Activated CD4-positive, alpha-beta T cell treated with anti-CD3 and anti-CD28 coated beads for 36 hours (primary cell): Measurements from ENCODE around the gene NPY5R. TPM values are rescaled to one million over a fixed set of nuclear protein-coding genes. Genes with fewer than 3 reads are reported as not detected.

Experiments
- ATAC-seq: fragments of 200-7000 bp; cut with Tn5 transposase; one replicate; pipeline ENCODE4 v1.10.0; 2021; ENCODE audit warnings: mild to moderate bottlenecking, moderate library complexity
- CTCF ChIA-PET: fragments of 350-600 bp; sonication (Branson Sonifier 250); formaldehyde crosslinking; loops from one replicate; lab custom pipeline; 2021; ENCODE audit warnings: antibody characterized with exemption; lab: Charles Lee
- POLR2A ChIA-PET: fragments of 350-600 bp; sonication (Branson Sonifier 250); formaldehyde crosslinking; loops from one replicate; lab custom pipeline; 2021; ENCODE audit warnings: antibody characterized with exemption, inconsistent platforms; lab: Charles Lee
- DNase-seq: peaks from one replicate; pipeline ENCODE4 v3.0.0-alpha.2; 2020
- H3K27ac Mint-ChIP-seq: one replicate; pipeline ENCODE4 v1.8.0; 2021; ENCODE audit warnings: mixed read lengths
- H3K27me3 Mint-ChIP-seq: one replicate; pipeline ENCODE4 v1.8.0; 2021; ENCODE audit warnings: mixed read lengths
- H3K36me3 Mint-ChIP-seq: one replicate; pipeline ENCODE4 v1.8.0; 2021; ENCODE audit warnings: low read depth, mixed read lengths
- H3K4me1 Mint-ChIP-seq: one replicate; pipeline ENCODE4 v1.8.0; 2021; ENCODE audit warnings: mixed read lengths
- H3K4me3 Mint-ChIP-seq: one replicate; pipeline ENCODE4 v1.8.0; 2021; ENCODE audit warnings: mild to moderate bottlenecking, moderate library complexity, mixed read lengths
- H3K9me3 Mint-ChIP-seq: one replicate; pipeline ENCODE4 v1.8.0; 2021; ENCODE audit warnings: low read depth, mixed read lengths
- intact Hi-C, 2 experiments: fragments of 100-400 bp; cut with DNase I in 1 of 2; cut with micrococcal nuclease in 1 of 2; formaldehyde crosslinking; loops; one replicate each; pipeline versions ENCODE4 v1.14.2 to v1.15.1; 2022 to 2024; cut with DNase I, micrococcal nuclease
- total RNA-seq, 2 experiments: library from RNA; stranded (reverse); gene quantifications; one replicate each; pipeline ENCODE4 v1.2.3, GENCODE V29; 2021

Gene NPY5R
- total RNA-seq, 2 experiments from 2014 or later = not detected

- ChIA-PET POLR2A (no interaction called here), CTCF (interaction anchor here (1.0 kb wide), 1 partner anchor 17 kb away, joined by 3 read pairs; no protein-coding TSS in a partner anchor)
- H3K27me3 Mint-ChIP-seq = peaks cover 5% of the 10 kb centered on the region
- no peak for ATAC-seq
- intact Hi-C loops = no loop called here
- H3K4me1 Mint-ChIP-seq = no peaks in the 10 kb centered on the region
- no peak for DNase-seq
- no peak overlapping the region for H3K27ac Mint-ChIP-seq
- H3K9me3 Mint-ChIP-seq = no peaks in the 10 kb centered on the region
- no peaks in the 10 kb centered on the region for H3K36me3 Mint-ChIP-seq
- H3K4me3 Mint-ChIP-seq = no peak overlapping the region
These were observed 41.8 kb downstream of the NPY5R start for GRCh38 chr4:163385466-163385865.

DNA sequence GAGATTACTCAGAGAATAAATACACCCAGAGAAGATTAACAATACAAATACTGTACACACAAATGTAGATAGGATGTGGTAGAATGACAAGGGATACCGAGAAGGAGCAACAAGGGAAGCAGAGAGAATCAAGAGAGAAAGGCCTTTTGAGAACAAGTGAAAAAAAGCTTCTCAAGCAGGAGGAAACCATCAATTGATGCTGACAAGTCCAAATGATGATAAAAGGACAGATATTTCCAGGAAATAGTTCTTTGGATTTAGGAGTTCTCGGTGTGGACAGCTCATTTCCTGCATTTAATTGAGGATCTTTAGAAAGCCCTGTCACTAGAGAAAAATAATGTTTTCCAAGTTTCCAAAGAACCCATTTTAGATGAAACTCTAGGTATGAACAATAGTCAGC, 48.1 kb downstream of the NPY5R start:
- ChIA-PET CTCF (no interaction called here), POLR2A (no interaction called here)
- Mint-ChIP-seq H3K4me1 (no peaks in the 10 kb centered on the region), H3K9me3 (no peaks in the 10 kb centered on the region), H3K36me3 (no peaks in the 10 kb centered on the region), H3K27ac (no peak overlapping the region), H3K4me3 (no peak overlapping the region), H3K27me3 (peaks cover 2% of the 10 kb centered on the region)
- no peak for DNase-seq
- intact Hi-C loops = no loop called here
- ATAC-seq = no peak

DNA sequence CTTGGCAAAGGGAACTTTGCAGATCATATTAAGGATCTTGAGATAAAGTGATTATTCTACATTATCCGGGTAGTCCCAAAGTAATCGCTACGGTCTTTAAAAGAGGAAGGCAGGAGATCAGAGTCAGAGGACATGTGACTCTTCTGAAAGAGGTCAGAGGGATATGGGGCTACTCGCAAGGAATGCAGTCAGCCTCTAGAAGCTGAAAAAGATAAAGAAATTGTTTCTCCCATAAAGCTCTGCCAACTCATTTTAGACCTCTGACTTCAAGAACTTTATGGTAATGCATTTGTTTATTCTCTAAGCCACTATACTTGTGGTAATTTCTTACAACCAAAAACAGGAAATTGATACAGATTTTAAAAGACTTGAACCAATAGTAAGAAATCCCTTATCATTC, 48.6 kb downstream of the NPY5R start:
- no peak for ATAC-seq
- H3K27ac Mint-ChIP-seq = no peak overlapping the region
- POLR2A ChIA-PET = no interaction called here
- intact Hi-C loops = no loop called here
- H3K9me3 Mint-ChIP-seq = no peaks in the 10 kb centered on the region
- no peaks in the 10 kb centered on the region for H3K36me3 Mint-ChIP-seq
- peaks cover 2% of the 10 kb centered on the region for H3K27me3 Mint-ChIP-seq
- no peak overlapping the region for H3K4me3 Mint-ChIP-seq
- DNase-seq = no peak
- CTCF ChIA-PET = no interaction called here
- H3K4me1 Mint-ChIP-seq = no peaks in the 10 kb centered on the region

DNA sequence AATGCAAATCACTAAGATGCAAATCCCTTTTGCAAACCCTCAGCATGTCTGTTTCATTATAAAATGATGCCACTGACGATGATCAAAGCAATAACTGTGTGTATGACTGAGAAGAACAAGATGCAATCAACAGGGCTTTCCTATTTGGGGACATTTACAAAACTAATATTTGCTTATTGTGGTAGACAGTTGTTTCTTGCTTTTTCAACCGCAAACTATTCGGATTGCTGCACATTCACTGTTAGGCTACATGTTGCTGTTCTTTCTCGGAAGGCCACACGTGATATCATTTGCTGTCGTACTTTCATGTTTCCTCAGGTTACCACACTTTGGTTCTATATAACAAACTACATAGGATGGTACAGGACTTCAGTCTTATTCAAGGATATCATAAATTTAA, 49.8 kb downstream of the NPY5R start:
- intact Hi-C loops = no loop called here
- Mint-ChIP-seq H3K27me3 (peaks cover under 1% of the 10 kb centered on the region), H3K27ac (no peak overlapping the region), H3K36me3 (no peaks in the 10 kb centered on the region), H3K4me1 (no peaks in the 10 kb centered on the region), H3K9me3 (no peaks in the 10 kb centered on the region), H3K4me3 (no peak overlapping the region)
- ATAC-seq (no peak), DNase-seq (no peak)
- CTCF ChIA-PET = no interaction called here
- POLR2A ChIA-PET = no interaction called here

DNA sequence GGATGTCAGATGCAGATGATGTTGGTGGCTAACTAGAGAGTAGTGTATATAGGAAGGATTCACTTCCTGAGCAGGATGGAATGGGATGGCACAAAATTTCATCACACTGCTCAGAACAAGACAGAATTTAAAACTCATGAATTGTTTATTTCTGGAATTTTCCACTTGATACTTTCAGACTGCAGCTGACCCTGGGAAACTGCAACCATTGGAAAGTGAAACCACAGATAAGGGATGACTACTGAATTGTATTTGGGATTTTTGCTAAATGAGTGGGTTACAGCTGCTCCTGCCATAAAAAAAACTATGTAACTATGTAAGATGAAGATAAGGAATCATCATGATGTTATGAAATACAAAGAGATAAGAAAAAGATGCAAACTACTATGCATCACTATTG, 51.4 kb downstream of the NPY5R start:
- ATAC-seq (no peak), DNase-seq (no peak)
- H3K36me3 Mint-ChIP-seq = no peaks in the 10 kb centered on the region
- intact Hi-C loops = no loop called here
- H3K4me3 Mint-ChIP-seq = no peak overlapping the region
- peaks cover 3% of the 10 kb centered on the region for H3K27me3 Mint-ChIP-seq
- no peaks in the 10 kb centered on the region for H3K4me1 Mint-ChIP-seq
- ChIA-PET POLR2A (no interaction called here), CTCF (no interaction called here)
- no peak overlapping the region for H3K27ac Mint-ChIP-seq
- H3K9me3 Mint-ChIP-seq = no peaks in the 10 kb centered on the region

- no peaks in the 10 kb centered on the region for H3K36me3 Mint-ChIP-seq
- CTCF ChIA-PET = no interaction called here
- ATAC-seq = no peak
These were observed 52.1 kb downstream of the NPY5R start for GRCh38 chr4:163395758-163396157.

DNA sequence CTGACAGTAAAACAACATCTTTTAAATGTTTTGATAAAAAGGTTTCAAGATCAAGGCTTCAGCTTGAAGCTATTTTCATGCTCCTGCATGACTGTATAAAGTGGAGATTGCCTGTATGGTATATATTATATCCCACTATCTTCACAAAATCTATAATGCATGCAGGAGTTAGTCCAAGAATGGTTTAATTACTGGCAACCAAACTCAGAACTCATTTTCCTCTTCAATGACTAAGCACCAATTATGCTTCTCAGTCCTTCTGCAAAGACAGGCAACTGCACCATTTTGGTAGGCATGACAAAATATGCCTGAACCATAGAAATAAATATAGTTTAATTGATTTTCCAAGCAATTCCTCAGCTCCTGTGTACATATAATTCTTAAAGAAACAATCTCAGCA, 54.5 kb downstream of the NPY5R start:
- no peak for ATAC-seq
- intact Hi-C loops = no loop called here
- DNase-seq = no peak
- H3K4me3 Mint-ChIP-seq = no peak overlapping the region
- H3K27me3 Mint-ChIP-seq = peaks cover 3% of the 10 kb centered on the region
- no peak overlapping the region for H3K27ac Mint-ChIP-seq
- ChIA-PET POLR2A (no interaction called here), CTCF (no interaction called here)
- no peaks in the 10 kb centered on the region for H3K36me3 Mint-ChIP-seq
- H3K4me1 Mint-ChIP-seq = no peaks in the 10 kb centered on the region
- no peaks in the 10 kb centered on the region for H3K9me3 Mint-ChIP-seq

More at GRCh38 chr4:163395758-163396157, 52.1 kb downstream of the NPY5R start:
- no peak overlapping the region for H3K27ac Mint-ChIP-seq
- POLR2A ChIA-PET = no interaction called here
- H3K4me3 Mint-ChIP-seq = no peak overlapping the region
- H3K4me1 Mint-ChIP-seq = no peaks in the 10 kb centered on the region
- peaks cover 3% of the 10 kb centered on the region for H3K27me3 Mint-ChIP-seq
- DNase-seq = no peak
- intact Hi-C loops = no loop called here
- H3K9me3 Mint-ChIP-seq = no peaks in the 10 kb centered on the region

- ATAC-seq (no peak), DNase-seq (no peak)
- H3K27me3 Mint-ChIP-seq = peaks cover 6% of the 10 kb centered on the region
- ChIA-PET CTCF (no interaction called here), POLR2A (no interaction called here)
- intact Hi-C loops = no loop called here
- no peak overlapping the region for H3K27ac Mint-ChIP-seq
- H3K4me1 Mint-ChIP-seq = no peaks in the 10 kb centered on the region
- no peak overlapping the region for H3K4me3 Mint-ChIP-seq
- H3K36me3 Mint-ChIP-seq = no peaks in the 10 kb centered on the region
- no peaks in the 10 kb centered on the region for H3K9me3 Mint-ChIP-seq
These were observed 57.2 kb downstream of the NPY5R start for GRCh38 chr4:163400911-163401310.

Other genes starting within 250 kb of the NPY5R start
- gene NAF1, start 177.0 kb upstream of the NPY5R start, total RNA-seq = 10 to 100 TPM; 28.1 to 28.3 TPM
- not detected for gene NPY1R, start 11.3 kb upstream of the NPY5R start, total RNA-seq
- not detected for gene TKTL2, start 129.9 kb downstream of the NPY5R start, total RNA-seq
- gene TMA16, start 150.8 kb downstream of the NPY5R start, total RNA-seq = 10 to 100 TPM; 54.7 to 63.6 TPM